ENCODE measurements around the gene TNFRSF1B. TPM values are rescaled to one million over a fixed set of nuclear protein-coding genes. Genes with fewer than 3 reads are reported as not detected.

TNFRSF1B gene
- total RNA-seq, 3 donors from 2014 or later (not counting 1 experiment from before 2014, with no cell fraction given) = 152 to 173 (median 172) TPM

DNA sequence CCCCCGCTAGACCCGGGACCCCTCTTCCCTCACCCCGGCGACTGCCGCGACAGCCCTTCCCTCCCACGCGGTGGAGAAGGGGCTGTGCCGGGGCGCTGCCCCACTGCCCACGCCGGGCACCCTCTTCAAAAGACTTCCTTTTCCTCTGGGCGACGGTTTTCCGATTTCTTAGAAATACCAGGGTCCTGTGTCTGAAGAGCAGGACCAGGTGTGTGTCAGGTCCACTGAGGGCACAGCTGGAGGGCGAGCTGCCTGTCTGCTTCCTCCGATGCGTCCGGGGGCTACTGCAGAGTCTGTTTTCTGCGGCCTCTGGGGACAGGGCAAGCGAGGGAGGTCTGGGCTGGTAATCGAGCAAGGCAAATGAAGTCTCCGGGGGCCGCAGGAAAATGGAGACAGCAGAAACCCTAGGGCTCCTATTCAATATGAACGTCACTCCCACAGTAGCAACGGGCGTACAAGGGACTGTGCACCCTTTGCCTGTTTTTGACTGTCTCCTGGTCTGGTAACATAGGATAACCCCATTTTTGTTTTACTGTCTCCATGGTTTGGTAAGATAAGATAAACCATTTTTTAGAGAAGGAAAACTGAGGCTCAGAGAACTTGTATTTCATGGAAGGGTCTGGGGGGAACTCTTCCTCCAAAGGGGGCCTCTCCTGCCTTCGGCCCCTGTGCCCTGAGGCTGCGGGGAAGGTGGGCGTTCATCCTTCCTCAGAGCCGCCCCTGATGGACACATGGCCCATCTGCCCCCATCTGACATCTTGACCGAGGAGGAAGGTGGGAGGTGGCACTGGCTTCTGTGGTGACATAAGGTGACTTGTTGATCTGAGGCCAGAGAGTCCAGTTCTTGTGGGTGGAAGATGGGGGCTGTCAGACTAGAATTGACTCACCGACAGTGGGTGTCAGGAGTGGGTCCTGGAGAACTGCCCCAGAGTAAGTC is 970 bp downstream of the TNFRSF1B start:
- WGBS (ENCODE audit: insufficient coverage) = 4% methylated on average over 33 of the region's 33 CpGs
- Histone ChIP-seq H3K27ac (ENCODE audit: low read length) (peak overlapping the region; percentile 62), H3K4me3 (ENCODE audit: low read length) (peak overlapping the region; percentile 59), H3K4me1 (ENCODE audit: control insufficient read depth, insufficient read depth, low read length) (peaks cover 92% of the 10 kb centered on the region), H3K9me3 (ENCODE audit: control insufficient read depth, insufficient read depth, low read length) (no peaks in the 10 kb centered on the region), H3K27me3 (ENCODE audit: control insufficient read depth, insufficient read depth, low read length) (no peaks in the 10 kb centered on the region), H3K36me3 (ENCODE audit: control insufficient read depth, insufficient read depth, low read length) (peaks cover 10% of the 10 kb centered on the region)
- Mint-ChIP-seq H3K4me3 (peak overlapping the region; percentile 100), H3K9me3 (no peaks in the 10 kb centered on the region), H3K36me3 (peaks cover 13% of the 10 kb centered on the region), H3K4me1 (peaks cover 59 to 71% of the 10 kb centered on the region in 2 donors), H3K27me3 (ENCODE audit: low read depth in 2 of 2) (no peaks in the 10 kb centered on the region), H3K27ac (peak overlapping the region; percentile 99)
- TF ChIP-seq, protein P1, sequence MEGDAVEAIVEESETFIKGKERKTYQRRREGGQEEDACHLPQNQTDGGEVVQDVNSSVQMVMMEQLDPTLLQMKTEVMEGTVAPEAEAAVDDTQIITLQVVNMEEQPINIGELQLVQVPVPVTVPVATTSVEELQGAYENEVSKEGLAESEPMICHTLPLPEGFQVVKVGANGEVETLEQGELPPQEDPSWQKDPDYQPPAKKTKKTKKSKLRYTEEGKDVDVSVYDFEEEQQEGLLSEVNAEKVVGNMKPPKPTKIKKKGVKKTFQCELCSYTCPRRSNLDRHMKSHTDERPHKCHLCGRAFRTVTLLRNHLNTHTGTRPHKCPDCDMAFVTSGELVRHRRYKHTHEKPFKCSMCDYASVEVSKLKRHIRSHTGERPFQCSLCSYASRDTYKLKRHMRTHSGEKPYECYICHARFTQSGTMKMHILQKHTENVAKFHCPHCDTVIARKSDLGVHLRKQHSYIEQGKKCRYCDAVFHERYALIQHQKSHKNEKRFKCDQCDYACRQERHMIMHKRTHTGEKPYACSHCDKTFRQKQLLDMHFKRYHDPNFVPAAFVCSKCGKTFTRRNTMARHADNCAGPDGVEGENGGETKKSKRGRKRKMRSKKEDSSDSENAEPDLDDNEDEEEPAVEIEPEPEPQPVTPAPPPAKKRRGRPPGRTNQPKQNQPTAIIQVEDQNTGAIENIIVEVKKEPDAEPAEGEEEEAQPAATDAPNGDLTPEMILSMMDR (IDR thresholded peaks at IDR 0.05) = no peak
- ATAC-seq = peak in 2 of 3 donors; percentile 6 to 14
- peak in 1 of 2 donors; percentile 58 for DNase-seq
- intact Hi-C loops (cut with micrococcal nuclease) = no loop called here

GRCh38 chr1:12168451-12169160 is 1.8 kb downstream of the TNFRSF1B start:
- H3K27ac ChIP-seq (ENCODE audit: low read length) = peak overlapping the region; percentile 62
- ATAC-seq = no peak
- no peaks in the 10 kb centered on the region for H3K27me3 ChIP-seq (ENCODE audit: control insufficient read depth, insufficient read depth, low read length)
- peak overlapping the region; percentile 99 for H3K27ac Mint-ChIP-seq
- peak overlapping the region; percentile 59 for H3K4me3 ChIP-seq (ENCODE audit: low read length)
- TF ChIP-seq, protein P1 (IDR thresholded peaks at IDR 0.05) = no peak
- no peak for DNase-seq
- H3K4me3 Mint-ChIP-seq = peak overlapping the region; percentile 100
- 56% methylated on average over 17 of the region's 17 CpGs for WGBS (ENCODE audit: insufficient coverage)
- H3K36me3 Mint-ChIP-seq = peaks cover 13% of the 10 kb centered on the region
- no peaks in the 10 kb centered on the region for H3K27me3 Mint-ChIP-seq (ENCODE audit: low read depth in 2 of 2)
- intact Hi-C loops (cut with micrococcal nuclease) = no loop called here
- H3K36me3 ChIP-seq (ENCODE audit: control insufficient read depth, insufficient read depth, low read length) = peaks cover 10% of the 10 kb centered on the region
- H3K9me3 ChIP-seq (ENCODE audit: control insufficient read depth, insufficient read depth, low read length) = no peaks in the 10 kb centered on the region
- peaks cover 92% of the 10 kb centered on the region for H3K4me1 ChIP-seq (ENCODE audit: control insufficient read depth, insufficient read depth, low read length)
- H3K4me1 Mint-ChIP-seq = peaks cover 59 to 71% of the 10 kb centered on the region in 2 donors
- no peaks in the 10 kb centered on the region for H3K9me3 Mint-ChIP-seq

DNA sequence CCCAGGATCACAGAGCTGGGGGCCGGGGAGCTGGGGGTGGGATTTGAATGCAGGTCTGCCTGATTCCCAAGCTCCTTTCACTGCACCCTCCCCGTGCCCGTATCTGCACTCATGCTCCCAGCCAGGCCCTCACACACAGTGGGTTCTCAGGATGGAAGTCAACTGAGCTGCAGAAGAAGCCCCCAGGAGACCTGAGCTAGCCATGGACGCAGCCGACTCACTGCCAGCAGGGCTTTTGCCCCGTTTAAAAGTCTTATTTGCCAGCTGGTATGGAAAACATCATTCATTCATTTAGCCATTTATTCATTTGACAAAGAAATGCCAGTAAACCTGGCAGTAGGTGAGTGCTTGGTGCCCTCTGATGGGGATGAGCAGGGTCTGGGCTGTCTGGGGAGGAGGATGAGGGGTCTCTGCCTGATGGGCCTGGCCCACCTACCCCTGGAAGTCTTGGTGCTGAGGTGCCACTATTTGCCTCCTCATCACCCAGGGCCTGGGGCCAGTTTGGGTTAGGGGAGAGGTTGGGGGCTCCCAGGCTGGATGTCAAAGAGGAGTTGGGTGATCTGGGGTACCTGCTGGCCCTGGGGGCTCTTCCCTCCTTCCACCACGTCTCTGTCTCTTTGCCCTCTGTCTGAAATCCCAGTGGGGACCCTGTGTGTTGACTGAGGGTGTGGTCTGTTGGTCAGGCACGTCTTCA is 2.8 kb downstream of the TNFRSF1B start:
- Mint-ChIP-seq H3K4me1 (peaks cover 69 to 76% of the 10 kb centered on the region in 2 donors), H3K27me3 (ENCODE audit: low read depth in 2 of 2) (no peaks in the 10 kb centered on the region), H3K36me3 (peaks cover 13% of the 10 kb centered on the region), H3K9me3 (no peaks in the 10 kb centered on the region), H3K27ac (peak overlapping the region; percentile 99), H3K4me3 (peak overlapping the region; percentile 100)
- Histone ChIP-seq H3K9me3 (ENCODE audit: control insufficient read depth, insufficient read depth, low read length) (no peaks in the 10 kb centered on the region), H3K36me3 (ENCODE audit: control insufficient read depth, insufficient read depth, low read length) (peaks cover 10% of the 10 kb centered on the region), H3K27me3 (ENCODE audit: control insufficient read depth, insufficient read depth, low read length) (no peaks in the 10 kb centered on the region), H3K4me1 (ENCODE audit: control insufficient read depth, insufficient read depth, low read length) (peaks cover 92% of the 10 kb centered on the region), H3K4me3 (ENCODE audit: low read length) (no peak overlapping the region), H3K27ac (ENCODE audit: low read length) (peak overlapping the region; percentile 43)
- no peak for DNase-seq
- ATAC-seq = no peak
- intact Hi-C loops (cut with micrococcal nuclease) = loop anchor here (10.0 kb wide), 1 partner anchor 265 kb away; no protein-coding TSS in a partner anchor
- TF ChIP-seq, protein P1 (IDR thresholded peaks at IDR 0.05) = no peak
- WGBS (ENCODE audit: insufficient coverage) = 81% methylated on average over 7 of the region's 8 CpGs
